Measurements from ENCODE around the gene CCDC102A. TPM values are rescaled to one million over a fixed set of nuclear protein-coding genes. Genes with fewer than 3 reads are reported as not detected.

The CCDC102A gene
- total RNA-seq, 1 experiment from 2014 or later: 4.5 TPM

DNA sequence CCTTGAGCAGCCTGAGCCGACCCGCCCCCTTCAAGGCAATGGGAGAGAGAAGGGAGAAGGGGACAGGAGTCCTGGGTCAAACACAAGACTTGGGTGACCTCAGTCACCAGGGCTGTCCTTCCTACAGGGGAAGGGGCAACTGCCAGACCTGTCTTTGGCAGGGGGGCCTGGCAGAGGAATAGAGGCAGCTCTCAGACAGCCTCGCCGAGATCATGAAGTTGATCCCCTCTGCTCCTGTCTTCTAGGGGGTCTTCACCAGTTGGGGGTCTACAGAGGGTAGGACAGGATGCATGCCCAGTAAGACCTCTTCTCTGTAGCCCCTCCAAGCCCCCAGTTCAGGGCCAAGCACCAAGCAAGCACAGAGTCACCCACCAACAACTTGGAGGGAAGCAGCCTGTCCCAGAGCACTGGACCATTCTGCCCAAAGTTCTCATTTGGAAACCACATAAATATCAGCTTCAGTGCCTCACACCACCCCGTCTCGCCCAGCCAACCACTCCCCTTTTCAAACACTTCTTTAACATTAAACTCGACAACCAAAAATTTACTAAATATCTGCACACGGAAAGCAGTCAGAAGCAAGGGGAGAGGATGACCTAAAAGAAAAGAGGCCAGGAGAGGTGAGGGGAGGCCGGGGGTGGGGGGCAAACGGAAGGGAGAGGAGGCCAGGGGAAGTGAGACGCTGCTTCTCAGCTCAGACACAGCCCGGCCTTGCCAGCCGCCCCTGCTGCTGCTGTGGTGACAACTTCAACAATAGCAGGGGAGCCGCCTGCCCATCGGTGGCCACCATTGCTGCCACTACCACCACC lies 57.8 kb downstream of the CCDC102A start:
- DNase-seq (ENCODE audit: low read depth, low spot score): no peak
- BruUV-seq (replicated peaks): no TSS peak
- ChIA-PET RAD21 (ENCODE audit: low non-redundant PET in 1 of 2, low total read pairs in 2 of 2, uncharacterized antibody in 2 of 2, unreplicated experiment in 2 of 2) (no interaction called here), POLR2A (no interaction called here), CTCF (no interaction called here)
- no peak overlapping the region for H3K27ac ChIP-seq (ENCODE audit: low read depth, low read length)
- no peak overlapping the region for H2AFZ ChIP-seq (ENCODE audit: low read depth, low read length, poor library complexity, severe bottlenecking)
- TF ChIP-seq CEBPB (IDR thresholded peaks at IDR 0.05; ENCODE audit: low read depth): no peak
- no peak for TF ChIP-seq ELF1 (IDR thresholded peaks at IDR 0.05; ENCODE audit: borderline replicate concordance, low read depth)
- TF ChIP-seq SIN3A (IDR thresholded peaks at IDR 0.05; ENCODE audit: low read depth): no peak
- TF ChIP-seq ZNF274 (IDR thresholded peaks at IDR 0.05; ENCODE audit: low read depth, low read length): no peak
- no peak for TF ChIP-seq SRF (IDR thresholded peaks at IDR 0.05; ENCODE audit: low read depth)
- no peak for TF ChIP-seq TCF7L2 (IDR thresholded peaks at IDR 0.05; ENCODE audit: borderline replicate concordance, extremely low read depth, insufficient read depth, insufficient read length)
- TF ChIP-seq EGR1 (IDR thresholded peaks at IDR 0.05; ENCODE audit: low read depth): no peak
- TF ChIP-seq EZH2phosphoT487 (IDR thresholded peaks at IDR 0.05; ENCODE audit: borderline replicate concordance): no peak
- TF ChIP-seq ATF3 (IDR thresholded peaks at IDR 0.05): no peak
- TF ChIP-seq POLR2AphosphoS5 (IDR thresholded peaks at IDR 0.05; ENCODE audit: low read depth, low read length): no peak
- no peak overlapping the region for H3K4me3 ChIP-seq (replicated peaks in 1 of 2; ENCODE audit: low read depth in 1 of 2, low read length in 2 of 2)
- H3K9me3 ChIP-seq (ENCODE audit: control insufficient read depth in 1 of 2, insufficient read depth in 1 of 2, low read depth in 1 of 2, low read length in 2 of 2): no peaks in the 10 kb centered on the region
- no peak overlapping the region for H3K4me2 ChIP-seq (ENCODE audit: low read length)
- no peak overlapping the region for H3K9ac ChIP-seq (ENCODE audit: low read length)
- no peaks in the 10 kb centered on the region for H3K27me3 ChIP-seq (ENCODE audit: insufficient read depth, low read length)
- peaks cover 0 to 4% of the 10 kb centered on the region in 2 experiments; a peak in 1 of 4 replicates for H3K36me3 ChIP-seq (ENCODE audit: control insufficient read depth in 1 of 2, insufficient read depth in 2 of 2, low read length in 2 of 2)
- H3K4me1 ChIP-seq (ENCODE audit: control insufficient read depth in 1 of 2, insufficient read depth in 2 of 2, low read length in 2 of 2): peaks cover 19 to 31% of the 10 kb centered on the region in 2 experiments; a peak in 3 of 4 replicates
- H3K9me2 ChIP-seq (ENCODE audit: insufficient read depth): no peaks in the 10 kb centered on the region
- intact Hi-C loops (cut with micrococcal nuclease): no loop called here
- no peak for ATAC-seq
- H3K79me2 ChIP-seq (ENCODE audit: insufficient read depth, low read length): no peaks in the 10 kb centered on the region
- no peaks in the 10 kb centered on the region for H4K20me1 ChIP-seq (ENCODE audit: insufficient read depth)

Measured in HCT116 (cell line).